Transverse colon (tissue), 4 donors: ENCODE measurements around the gene SEL1L3. TPM values are rescaled to one million over a fixed set of nuclear protein-coding genes. Genes with fewer than 3 reads are reported as not detected.

Source experiments
- DNase-seq: peaks from one replicate; pipeline ENCODE4 v3.0.0-alpha.2; 2019
- H3K27ac ChIP-seq, 4 donors: fragments of 200-600 bp; sonication (generic); 2 replicates each; pipeline ENCODE4 v1.5.1; 2016 to 2018; ENCODE audit warnings: inconsistent platforms in 4 of 4
- H3K27me3 ChIP-seq: fragments of 200-600 bp; sonication (generic); 2 replicates; pipeline ENCODE4 v1.5.1; 2017; ENCODE audit warnings: inconsistent platforms
- H3K36me3 ChIP-seq, 4 donors: fragments of 200-600 bp; sonication (generic); 2 replicates each; pipeline ENCODE4 v1.5.1; 2017 to 2019; ENCODE audit warnings: inconsistent platforms in 4 of 4
- H3K4me1 ChIP-seq, 4 donors: fragments of 200-600 bp; sonication (generic); 2 replicates each; pipeline ENCODE4 v1.5.1; 2017 to 2020; ENCODE audit warnings: inconsistent platforms in 4 of 4
- H3K4me3 ChIP-seq, 4 donors: fragments of 200-600 bp; sonication (generic); 1 replicate in 1 of 4; 2 replicates in 3 of 4; pipeline versions ENCODE4 v1.5.1 to v1.6.1; 2017 to 2019; ENCODE audit warnings: inconsistent platforms in 4 of 4
- H3K9me3 ChIP-seq, 2 donors: fragments of 200-600 bp; sonication (generic); 2 replicates each; pipeline ENCODE4 v1.5.1; 2017 to 2019; ENCODE audit warnings: inconsistent platforms in 2 of 2
- EP300 ChIP-seq: sonication (generic); formaldehyde crosslinking; IDR thresholded peaks from one replicate; pipeline ENCODE4 v1.6.1; 2017; ENCODE audit warnings: antibody characterized with exemption, low read depth
- POLR2A ChIP-seq: fragments of 450-650 bp; IDR thresholded peaks from one replicate; pipeline ENCODE4 v1.6.1; 2016; ENCODE audit warnings: antibody characterized with exemption, mild to moderate bottlenecking, moderate library complexity
- POLR2AphosphoS5 ChIP-seq, 3 donors: sonication (generic); formaldehyde crosslinking; IDR thresholded peaks; one replicate each; pipeline ENCODE4 v1.6.1; 2016; ENCODE audit warnings: antibody characterized with exemption in 3 of 3
- WGBS, 2 donors: methylation state at CpG; one replicate each; pipeline ENCODE4 v1.1.5; 2018; ENCODE audit warnings: low coverage in 1 of 2; 5-methylcytosine and 5-hydroxymethylcytosine counted together
- in situ Hi-C, 4 donors: fragments of 200-750 bp; cut with MboI; loops; one replicate each; pipeline versions ENCODE4 v1.15.0 to v1.15.1; 2017; ENCODE audit warnings: low sequenced_read_pairs in 3 of 4, low pct_ligation_motif_present in 1 of 4, low pct_unique_long_range_greater_than_20kb in 1 of 4
- intact Hi-C: fragments of 100-400 bp; cut with DNase I; formaldehyde crosslinking; loops from one replicate; pipeline ENCODE4 v1.15.1; 2023; ENCODE audit warnings: low total_unique reads
- total RNA-seq, 4 donors: library from RNA; depleted of rRNA; stranded (reverse); fragments of >200 nt; gene quantifications; one replicate each; pipeline ENCODE4 v1.1.0, GENCODE V29; 2016
- TF ChIP-seq, protein P1 (sequence below), 5 experiments: fragments of 200-600 bp in 3 of 5; fragments of 450-650 bp in 2 of 5; sonication (generic) in 3 of 5; IDR thresholded peaks; 1 replicate in 2 of 5; 2 replicates in 3 of 5; pipeline ENCODE4 v1.5.1; 2016 to 2017; ENCODE audit warnings: antibody characterized with exemption in 5 of 5, inconsistent platforms in 3 of 5, mild to moderate bottlenecking in 2 of 5, moderate library complexity in 1 of 5

SEL1L3 gene
- total RNA-seq, 4 donors from 2014 or later: 51.3 to 128 (median 98.3) TPM

DNA sequence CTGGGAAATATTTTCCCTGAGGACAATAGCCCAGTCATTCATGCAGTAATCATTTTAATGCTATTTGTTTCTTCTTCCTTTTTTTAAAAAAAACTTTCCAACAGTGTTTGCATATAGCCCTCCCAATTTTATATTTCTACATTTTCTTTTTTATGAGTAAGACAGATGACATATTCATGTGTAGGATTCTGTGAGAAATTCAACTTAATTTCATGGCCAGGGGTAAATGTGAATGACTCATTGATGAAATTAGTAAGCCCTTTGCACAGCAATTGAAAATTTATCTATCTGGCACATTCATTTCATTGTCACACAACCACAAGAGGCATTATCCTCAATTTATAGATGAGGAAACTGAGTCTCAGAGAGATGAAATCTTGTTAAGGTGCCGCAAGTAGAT is 37.5 kb upstream of the SEL1L3 start:
- DNase-seq: no peak
- WGBS, 2 donors: 83 to 88% methylated on average over 1 of the region's 1 CpG
- H3K27ac ChIP-seq: no peak overlapping the region
- H3K9me3 ChIP-seq: no peaks in the 10 kb centered on the region
- H3K4me1 ChIP-seq: no peaks in the 10 kb centered on the region
- no peak for TF ChIP-seq POLR2AphosphoS5 (IDR thresholded peaks at IDR 0.05)
- no peak for TF ChIP-seq POLR2A
- TF ChIP-seq, protein P1, sequence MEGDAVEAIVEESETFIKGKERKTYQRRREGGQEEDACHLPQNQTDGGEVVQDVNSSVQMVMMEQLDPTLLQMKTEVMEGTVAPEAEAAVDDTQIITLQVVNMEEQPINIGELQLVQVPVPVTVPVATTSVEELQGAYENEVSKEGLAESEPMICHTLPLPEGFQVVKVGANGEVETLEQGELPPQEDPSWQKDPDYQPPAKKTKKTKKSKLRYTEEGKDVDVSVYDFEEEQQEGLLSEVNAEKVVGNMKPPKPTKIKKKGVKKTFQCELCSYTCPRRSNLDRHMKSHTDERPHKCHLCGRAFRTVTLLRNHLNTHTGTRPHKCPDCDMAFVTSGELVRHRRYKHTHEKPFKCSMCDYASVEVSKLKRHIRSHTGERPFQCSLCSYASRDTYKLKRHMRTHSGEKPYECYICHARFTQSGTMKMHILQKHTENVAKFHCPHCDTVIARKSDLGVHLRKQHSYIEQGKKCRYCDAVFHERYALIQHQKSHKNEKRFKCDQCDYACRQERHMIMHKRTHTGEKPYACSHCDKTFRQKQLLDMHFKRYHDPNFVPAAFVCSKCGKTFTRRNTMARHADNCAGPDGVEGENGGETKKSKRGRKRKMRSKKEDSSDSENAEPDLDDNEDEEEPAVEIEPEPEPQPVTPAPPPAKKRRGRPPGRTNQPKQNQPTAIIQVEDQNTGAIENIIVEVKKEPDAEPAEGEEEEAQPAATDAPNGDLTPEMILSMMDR (IDR thresholded peaks at IDR 0.05): no peak
- no peak for TF ChIP-seq EP300
- intact Hi-C loops: no loop called here
- no peak overlapping the region for H3K4me3 ChIP-seq
- no peaks in the 10 kb centered on the region for H3K36me3 ChIP-seq
- H3K27me3 ChIP-seq: no peaks in the 10 kb centered on the region
- in situ Hi-C loops: no loop called here

DNA sequence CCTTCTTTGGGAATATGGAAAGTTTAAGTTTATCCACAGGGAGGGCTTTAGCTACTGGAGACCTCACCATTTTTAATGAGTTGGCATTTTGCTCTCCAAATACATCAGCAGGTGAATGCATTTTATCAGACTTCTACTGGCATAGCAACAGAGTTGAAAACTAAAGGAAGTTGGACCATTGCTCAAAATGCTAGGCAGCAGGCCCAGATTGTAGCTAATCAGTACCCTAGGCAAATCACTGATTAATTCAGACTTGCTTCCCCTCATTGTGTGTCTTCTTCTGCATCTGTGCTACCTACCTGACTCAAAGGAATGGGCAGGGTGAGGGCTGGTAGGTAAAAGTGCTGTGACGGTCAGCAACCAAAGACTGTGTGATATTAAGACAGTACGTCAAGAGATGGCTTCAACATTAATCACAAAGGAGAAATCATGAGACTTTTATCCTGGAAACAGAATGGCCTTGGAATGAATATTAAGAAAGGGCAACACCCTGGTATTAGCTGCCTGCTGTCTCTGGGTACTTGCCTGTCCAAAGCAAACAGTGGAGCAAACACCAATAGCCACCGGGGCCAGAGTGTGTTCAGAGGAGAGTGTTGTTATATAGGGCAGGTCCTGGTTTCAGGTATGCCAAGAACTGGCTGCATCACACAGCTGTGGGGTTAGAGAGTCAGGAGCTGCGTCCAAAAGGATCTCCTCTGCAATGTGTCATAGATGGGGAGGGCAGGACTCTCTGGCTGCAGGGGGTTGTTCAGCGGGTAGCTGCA is 34.2 kb upstream of the SEL1L3 start:
- Histone ChIP-seq H3K27me3 (no peaks in the 10 kb centered on the region), H3K27ac (no peak overlapping the region), H3K9me3 (no peaks in the 10 kb centered on the region), H3K36me3 (no peaks in the 10 kb centered on the region), H3K4me3 (no peak overlapping the region), H3K4me1 (no peaks in the 10 kb centered on the region)
- DNase-seq: no peak
- in situ Hi-C loops (no loop called here), intact Hi-C loops (no loop called here)
- TF ChIP-seq POLR2A: no peak
- TF ChIP-seq, protein P1 (IDR thresholded peaks at IDR 0.05): no peak
- no peak for TF ChIP-seq POLR2AphosphoS5 (IDR thresholded peaks at IDR 0.05)
- no peak for TF ChIP-seq EP300
- 83 to 100% methylated on average over 1 to 5 of the region's 5 CpGs for WGBS, 2 donors

DNA sequence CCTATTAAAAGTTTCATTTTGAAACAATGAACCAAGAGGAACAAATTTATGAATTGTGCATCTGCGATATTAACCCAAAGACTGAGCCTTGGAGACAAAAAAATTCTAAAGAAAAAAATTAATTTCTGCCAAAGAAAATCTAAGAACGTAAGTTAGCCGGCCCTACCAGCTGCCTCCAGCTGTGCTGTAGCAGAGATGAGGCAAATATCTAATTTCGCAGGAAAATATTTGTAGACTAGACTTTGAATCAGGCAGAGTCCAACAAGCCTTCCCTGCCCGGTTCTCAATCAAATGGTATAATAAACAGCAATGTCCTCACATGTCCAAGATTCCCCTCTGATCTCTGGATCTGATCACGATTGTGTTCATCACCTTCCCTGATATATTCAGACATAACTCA is 30.0 kb upstream of the SEL1L3 start:
- no peak for DNase-seq
- no peaks in the 10 kb centered on the region for H3K27me3 ChIP-seq
- no peak overlapping the region for H3K4me3 ChIP-seq
- WGBS, 2 donors: 77 to 83% methylated on average over 2 to 6 of the region's 6 CpGs
- in situ Hi-C loops (no loop called here), intact Hi-C loops (no loop called here)
- TF ChIP-seq POLR2AphosphoS5 (IDR thresholded peaks at IDR 0.05): no peak
- TF ChIP-seq, protein P1 (IDR thresholded peaks at IDR 0.05): no peak
- no peak for TF ChIP-seq EP300
- TF ChIP-seq POLR2A: no peak
- H3K4me1 ChIP-seq: no peaks in the 10 kb centered on the region
- no peak overlapping the region for H3K27ac ChIP-seq
- no peaks in the 10 kb centered on the region for H3K9me3 ChIP-seq
- no peaks in the 10 kb centered on the region for H3K36me3 ChIP-seq

DNA sequence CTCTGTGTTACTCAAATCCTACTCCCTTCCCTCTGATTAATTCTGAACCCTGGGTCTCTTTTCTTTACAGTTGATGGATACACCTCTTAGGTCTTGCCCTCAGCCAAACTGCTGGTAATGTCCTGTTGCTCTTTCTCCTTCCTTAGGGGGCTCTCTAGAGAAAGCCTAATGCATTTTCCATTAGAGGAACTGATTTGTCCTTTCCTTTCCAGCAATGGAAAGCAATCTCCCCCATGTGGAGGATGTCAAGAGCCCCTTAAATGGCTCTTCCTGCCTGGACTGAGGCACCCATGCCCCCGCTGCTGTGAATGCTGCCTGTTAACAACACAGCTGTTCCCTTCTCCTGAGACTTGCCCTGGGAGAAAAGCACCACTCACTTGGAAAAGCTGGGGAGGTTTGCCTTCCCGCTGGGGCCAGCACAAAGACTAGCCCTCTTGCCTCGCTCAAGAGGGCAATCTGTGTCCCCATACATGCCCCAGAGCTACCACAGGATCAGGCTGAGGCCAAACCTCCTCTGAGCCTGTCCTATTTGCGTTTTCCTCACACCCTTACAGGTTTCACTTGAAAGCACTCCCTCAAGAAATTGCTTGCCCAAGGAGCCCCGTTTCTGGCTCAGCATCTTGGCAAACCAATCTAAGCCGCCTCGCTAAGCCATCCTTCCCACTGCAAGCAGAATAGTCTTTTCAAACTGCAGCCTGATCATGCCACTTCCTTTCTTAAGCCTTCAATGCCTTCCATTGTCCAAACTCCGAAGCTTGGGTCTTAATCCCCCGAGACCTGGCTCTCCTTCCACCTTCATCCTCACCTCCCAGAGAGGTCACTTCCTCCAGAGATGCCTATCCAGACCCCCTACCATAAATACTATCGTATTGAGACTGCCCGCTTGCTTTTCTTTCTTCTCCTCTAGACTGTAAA is 28.0 kb upstream of the SEL1L3 start:
- in situ Hi-C loops (no loop called here), intact Hi-C loops (no loop called here)
- H3K4me3 ChIP-seq: no peak overlapping the region
- no peak overlapping the region for H3K27ac ChIP-seq
- no peak for DNase-seq
- no peaks in the 10 kb centered on the region for H3K27me3 ChIP-seq
- H3K4me1 ChIP-seq: no peaks in the 10 kb centered on the region
- no peaks in the 10 kb centered on the region for H3K36me3 ChIP-seq
- H3K9me3 ChIP-seq: no peaks in the 10 kb centered on the region
- TF ChIP-seq POLR2A (no peak), POLR2AphosphoS5 (IDR thresholded peaks at IDR 0.05) (no peak), EP300 (no peak)
- TF ChIP-seq, protein P1 (IDR thresholded peaks at IDR 0.05): no peak
- WGBS, 2 donors: 82 to 87% methylated on average over 7 to 11 of the region's 11 CpGs
